Measurements from ENCODE around the gene TTC23. TPM values are rescaled to one million over a fixed set of nuclear protein-coding genes. Genes with fewer than 3 reads are reported as not detected.

TTC23 gene
- total and polyA plus RNA-seq, 9 of the 15 experiments (the other 6 are each of a cell fraction or from before 2014, with no cell fraction given), result 0.41 to 4.5 (median 2.5) TPM

DNA sequence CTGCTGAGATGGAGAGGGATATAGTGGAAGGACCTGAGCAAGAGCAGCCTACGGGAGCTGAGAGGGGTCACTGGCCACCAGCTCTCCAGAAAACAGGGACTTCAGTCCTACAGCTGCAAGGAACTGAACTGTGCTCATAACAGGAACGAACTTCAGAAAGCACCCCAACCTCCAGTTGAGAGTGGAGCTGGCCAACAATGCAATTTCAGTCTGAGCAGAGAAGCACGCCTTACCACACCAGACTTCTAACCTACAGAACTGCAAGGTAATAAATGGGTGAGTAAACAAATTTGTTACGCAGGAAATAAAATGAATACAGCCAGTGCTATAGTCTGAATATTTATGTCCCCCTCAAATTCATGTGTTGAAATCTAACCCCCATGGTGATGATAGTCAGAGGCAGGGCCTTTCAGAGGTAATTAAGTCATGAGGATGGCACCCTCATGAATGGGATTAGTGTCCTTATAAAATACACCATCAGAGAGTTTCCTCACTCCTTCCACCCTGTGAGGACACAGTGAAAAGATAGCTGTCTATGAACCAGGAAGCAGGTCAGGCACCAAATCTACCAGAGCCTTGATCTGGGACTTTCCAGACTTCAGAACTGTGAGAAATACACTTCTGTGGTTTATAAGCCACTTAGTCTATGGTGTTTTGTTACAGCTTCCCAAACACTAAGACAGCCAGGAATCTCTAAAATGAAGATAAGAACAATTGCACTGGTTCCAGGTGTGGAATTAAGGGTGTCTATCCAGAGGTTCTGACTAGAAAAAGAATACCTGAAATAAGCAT is 85.9 kb downstream of the TTC23 start:
- WGBS (ENCODE audit: insufficient coverage, low coverage, missing lambda C conversion rate), result 21% methylated on average over 4 of the region's 4 CpGs

GRCh38 chr15:99158626-99159412 is 90.6 kb downstream of the TTC23 start:
- Histone ChIP-seq H3K4me3 (no peak overlapping the region), H3K27ac (ENCODE audit: extremely low read depth, low read depth, low read length) (no peak overlapping the region), H2AFZ (ENCODE audit: low read depth, low read length) (no peak overlapping the region), H3K9me1 (ENCODE audit: control insufficient read depth, insufficient read depth, low read length) (no peaks in the 10 kb centered on the region), H3K4me2 (ENCODE audit: insufficient read depth, low read length) (no peak overlapping the region), H3K27me3 (ENCODE audit: control insufficient read depth in 2 of 2, insufficient read depth in 2 of 2, low read length in 2 of 2) (no peaks in the 10 kb centered on the region), H3K9me3 (replicated peaks; ENCODE audit: control insufficient read depth, insufficient read depth, low read depth, low read length) (no peaks in the 10 kb centered on the region), H3K79me2 (ENCODE audit: control insufficient read depth, insufficient read depth, low read length) (no peaks in the 10 kb centered on the region), H4K20me1 (replicated peaks; ENCODE audit: control insufficient read depth, insufficient read depth, low read length) (no peaks in the 10 kb centered on the region), H3K9ac (ENCODE audit: insufficient read depth in 1 of 2, low read depth in 2 of 2, low read length in 2 of 2) (no peak overlapping the region), H3K4me1 (replicated peaks in 1 of 2; ENCODE audit: control insufficient read depth in 2 of 2, insufficient read depth in 2 of 2, low read length in 2 of 2) (peaks cover 0 to 2% of the 10 kb centered on the region in 2 experiments; a peak in 2 of 5 replicates), H3K36me3 (ENCODE audit: control insufficient read depth, insufficient read depth, low read length) (no peaks in the 10 kb centered on the region)
- no TSS peak for BruUV-seq (replicated peaks)
- ChIA-PET CTCF (ENCODE audit: low intra/inter-chr PET ratio) (no interaction called here), POLR2A (interaction anchor here (2.0 kb wide), 1 partner anchor 11 kb away, joined by 5 read pairs; no protein-coding TSS in a partner anchor)
- ATAC-seq (no peak; the same call in 2 of the 3 replicates), FAIRE-seq (no peak), DNase-seq (ENCODE audit: extremely low read depth in 1 of 4, low spot score in 3 of 4) (no peak)
- in situ Hi-C loops (cut with MboI), result no loop called here
- WGBS (ENCODE audit: insufficient coverage, low coverage, missing lambda C conversion rate), result 24% methylated on average over 6 of the region's 6 CpGs
- intact Hi-C loops (cut with micrococcal nuclease), result loop anchor here (5.0 kb wide), 1 partner anchor 57 kb away; no protein-coding TSS in a partner anchor
- TF ChIP-seq MYBL2 (IDR thresholded peaks at IDR 0.05; ENCODE audit: low read depth) (no peak), MYBL2 (CRISPR knock-in tag; IDR thresholded peaks at IDR 0.05; ENCODE audit: borderline replicate concordance) (no peak), CC2D1A (IDR thresholded peaks at IDR 0.05) (no peak), PHB2 (IDR thresholded peaks at IDR 0.05; ENCODE audit: low read depth) (no peak), E2F3 (CRISPR knock-in tag; IDR thresholded peaks at IDR 0.05) (no peak), ZNF511 (CRISPR knock-in tag; IDR thresholded peaks at IDR 0.05) (no peak), E2F4 (CRISPR knock-in tag; IDR thresholded peaks at IDR 0.05; ENCODE audit: low read depth) (no peak), ARID2 (IDR thresholded peaks at IDR 0.05) (no peak)

More for the DNA sequence above, 85.9 kb downstream of the TTC23 start:
- in situ Hi-C loops (cut with MboI) (no loop called here), intact Hi-C loops (cut with micrococcal nuclease) (no loop called here)
- TF ChIP-seq SIX5 (IDR thresholded peaks at IDR 0.05; ENCODE audit: borderline replicate concordance in 1 of 2, insufficient read depth in 1 of 2, low read depth in 1 of 2, low read length in 2 of 2), result no peak
- no peak for TF ChIP-seq SMARCC2 (IDR thresholded peaks at IDR 0.05; ENCODE audit: low read depth)
- Histone ChIP-seq H3K4me1 (replicated peaks in 1 of 2; ENCODE audit: control insufficient read depth in 2 of 2, insufficient read depth in 2 of 2, low read length in 2 of 2) (no peaks in the 10 kb centered on the region), H3K9me3 (replicated peaks; ENCODE audit: control insufficient read depth, insufficient read depth, low read depth, low read length) (no peaks in the 10 kb centered on the region), H3K9ac (ENCODE audit: insufficient read depth in 1 of 2, low read depth in 2 of 2, low read length in 2 of 2) (no peak overlapping the region), H3K27ac (ENCODE audit: extremely low read depth, low read depth, low read length) (no peak overlapping the region), H3K36me3 (ENCODE audit: control insufficient read depth, insufficient read depth, low read length) (no peaks in the 10 kb centered on the region), H3K4me3 (no peak overlapping the region), H3K4me2 (ENCODE audit: insufficient read depth, low read length) (no peak overlapping the region), H3K27me3 (ENCODE audit: control insufficient read depth in 2 of 2, insufficient read depth in 2 of 2, low read length in 2 of 2) (peaks cover 0 to 7% of the 10 kb centered on the region in 2 experiments; a peak in 1 of 5 replicates), H3K9me1 (ENCODE audit: control insufficient read depth, insufficient read depth, low read length) (no peaks in the 10 kb centered on the region), H2AFZ (ENCODE audit: low read depth, low read length) (no peak overlapping the region), H4K20me1 (replicated peaks; ENCODE audit: control insufficient read depth, insufficient read depth, low read length) (no peaks in the 10 kb centered on the region; the same call in 1 of the 2 replicates), H3K79me2 (ENCODE audit: control insufficient read depth, insufficient read depth, low read length) (no peaks in the 10 kb centered on the region)
- ATAC-seq (no peak), FAIRE-seq (no peak), DNase-seq (ENCODE audit: extremely low read depth in 1 of 4, low spot score in 3 of 4) (no peak)
- no TSS peak for BruUV-seq (replicated peaks)
- CTCF ChIA-PET (ENCODE audit: low intra/inter-chr PET ratio), result no interaction called here
- POLR2A ChIA-PET, result interaction anchor here (0.6 to 1.3 kb wide), 2 partner anchors 29 to 418 kb away, joined by 3 to 6 read pairs; no protein-coding TSS in a partner anchor

All from K562 (cell line).